HG03354 (cell line): ENCODE measurements around the gene FOSL2.

Experiments
- ATAC-seq: cut with Tn5 transposase; IDR thresholded peaks from one replicate; pipeline ENCODE4 v1.9.1; 2021; ENCODE audit warnings: mild to moderate bottlenecking; ENCODE audit not compliant: unreplicated experiment, poor library complexity, severe bottlenecking

The FOSL2 gene

GRCh38 chr2:28463893-28464292 lies 71.2 kb downstream of the FOSL2 start:
- no peak for ATAC-seq

- no peak for ATAC-seq
Measured at GRCh38 chr2:28465148-28465885, 72.7 kb downstream of the FOSL2 start.
